Sigmoid colon (tissue), 4 donors: ENCODE measurements around the gene CAPRIN2.

Source experiments
- CTCF ChIP-seq, 4 experiments: fragments of 450-650 bp in 3 of 4; fragments of 200-600 bp in 1 of 4; IDR thresholded peaks; one replicate each; pipeline ENCODE4 v1.5.1; 2016 to 2019; ENCODE audit warnings: antibody characterized with exemption in 4 of 4, mild to moderate bottlenecking in 3 of 4, moderate library complexity in 2 of 4
- EP300 ChIP-seq, 4 donors: sonication (generic); formaldehyde crosslinking; IDR thresholded peaks; one replicate each; pipeline ENCODE4 v1.6.1; 2017; ENCODE audit warnings: antibody characterized with exemption in 4 of 4
- POLR2A ChIP-seq, 2 donors: fragments of 450-650 bp; IDR thresholded peaks; one replicate each; pipeline ENCODE4 v1.6.1; 2016; ENCODE audit warnings: antibody characterized with exemption in 2 of 2, mild to moderate bottlenecking in 2 of 2, moderate library complexity in 2 of 2
- POLR2AphosphoS5 ChIP-seq, 4 donors: sonication (generic); formaldehyde crosslinking; IDR thresholded peaks; one replicate each; pipeline ENCODE4 v1.6.1; 2017; ENCODE audit warnings: antibody characterized with exemption in 4 of 4

DNA sequence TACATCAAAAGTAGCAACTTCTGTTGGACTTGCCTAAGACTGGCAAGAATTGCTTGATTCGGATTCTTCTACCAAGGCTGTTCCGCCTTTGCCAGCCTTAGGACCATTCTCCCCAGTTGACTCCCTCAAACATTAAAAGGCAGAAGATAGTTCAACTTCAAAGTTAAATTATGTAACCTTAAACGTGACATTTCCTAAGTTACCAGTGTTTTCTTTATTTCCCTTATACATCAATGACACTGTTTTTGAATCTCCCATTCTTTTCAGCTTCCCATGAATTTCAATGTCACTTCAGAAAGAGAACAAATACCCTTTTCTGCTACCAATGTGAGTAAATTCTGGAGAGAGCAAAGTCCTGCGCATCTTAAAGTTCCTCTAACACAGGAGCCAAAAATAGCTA, 25.2 kb downstream of the CAPRIN2 start:
- TF ChIP-seq POLR2AphosphoS5 (IDR thresholded peaks at IDR 0.05) (no peak), POLR2A (IDR thresholded peaks at IDR 0.05) (no peak), CTCF (IDR thresholded peaks at IDR 0.05) (no peak), EP300 (IDR thresholded peaks at IDR 0.05) (no peak)
